NCI-H510A treated with DMSO at 0.1 percent for 48 hours (cell line): ENCODE measurements around the gene PPIL6.
"Not testable (repeated sequence)": the region's sequence is repeated elsewhere in the genome, so short reads cannot be mapped to it uniquely, and the experiment has no call there.

Experiments
- DNase-seq: peaks from one replicate; lab custom pipeline; 2025; lab: John Stamatoyannopoulos, UW

PPIL6 gene

DNA sequence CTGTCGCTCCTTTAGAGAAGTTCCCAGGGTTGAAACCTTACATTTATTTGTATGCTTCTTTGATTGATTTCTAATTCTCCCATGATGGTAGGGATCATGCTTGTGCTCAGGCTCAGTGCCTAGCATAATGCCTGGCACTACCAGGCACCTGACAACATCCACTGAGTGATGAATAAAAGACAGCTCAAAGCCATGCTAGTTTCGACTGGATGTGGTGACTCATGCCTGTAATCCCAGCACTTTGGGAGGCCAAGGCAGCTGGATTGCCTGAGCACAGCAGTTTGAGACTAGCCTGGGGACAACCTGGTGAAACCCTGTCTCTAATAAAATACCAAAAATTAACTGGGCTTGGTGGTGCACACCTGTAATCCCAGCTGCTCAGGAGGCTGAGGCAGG is 46.5 kb downstream of the PPIL6 start:
- no peak for DNase-seq

DNA sequence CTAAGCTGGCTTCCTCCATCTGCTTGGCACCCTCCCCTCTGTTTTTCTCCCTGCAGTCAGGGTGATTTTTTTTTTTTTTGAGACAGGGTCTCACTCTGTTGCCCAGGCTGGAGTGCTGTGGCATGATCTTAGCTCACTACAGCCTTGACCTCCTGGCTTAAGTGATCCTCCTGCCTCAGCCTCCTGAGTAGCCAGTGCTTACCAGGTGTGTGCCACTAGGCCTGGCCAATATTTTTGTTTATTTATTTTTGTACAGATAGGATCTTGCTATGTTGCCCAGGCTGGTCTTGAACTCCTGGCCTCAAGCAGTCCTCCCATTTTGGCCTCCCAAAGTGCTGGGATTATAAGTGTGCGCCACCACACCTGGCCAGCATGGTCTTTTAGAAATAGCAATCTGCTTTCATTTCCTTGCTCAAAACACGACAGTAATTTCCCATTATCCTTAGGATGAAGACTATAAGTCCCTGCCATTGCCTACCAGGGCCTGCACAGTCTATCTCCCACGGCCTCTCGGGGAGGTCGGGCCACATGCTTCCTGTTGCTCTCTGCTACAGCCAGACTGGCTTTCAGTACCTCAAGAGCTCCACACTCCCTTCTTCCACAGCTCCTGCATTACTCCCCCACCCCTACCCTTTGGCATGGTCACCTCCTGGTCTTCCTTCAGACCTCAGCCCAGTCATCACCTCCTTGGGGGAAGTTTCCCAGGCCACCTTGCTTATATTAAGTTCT is 47.1 kb downstream of the PPIL6 start:
- no peak for DNase-seq

DNA sequence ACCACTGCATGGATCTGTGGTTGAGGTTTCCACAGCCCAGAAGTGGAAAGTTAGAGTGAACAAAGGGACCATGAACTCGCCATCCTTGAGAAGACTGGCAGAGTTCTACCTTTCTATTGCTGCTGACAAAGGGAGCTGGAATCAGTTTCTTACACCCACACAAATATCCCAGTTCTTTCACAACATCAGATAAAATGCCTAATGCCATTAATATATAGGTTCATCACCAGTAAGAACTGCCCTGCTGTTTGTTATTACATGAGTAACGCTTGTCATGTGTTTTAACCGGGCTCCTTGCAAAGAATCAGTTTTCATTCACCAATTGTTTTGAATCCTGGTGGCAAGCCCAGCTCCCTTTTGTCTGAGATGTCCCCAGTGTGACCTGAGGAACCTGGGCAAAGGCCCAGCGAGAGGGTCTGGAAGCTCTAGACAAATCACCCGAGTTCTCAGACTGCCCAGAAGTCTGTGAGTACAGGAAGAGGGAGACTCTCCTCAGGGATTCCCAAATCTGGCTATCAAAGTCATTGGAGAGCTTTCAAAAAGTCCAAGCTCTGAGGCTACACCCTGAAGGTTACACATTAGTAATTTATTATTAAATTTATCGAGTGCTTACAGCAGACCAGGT is 50.7 kb downstream of the PPIL6 start:
- no peak for DNase-seq

DNA sequence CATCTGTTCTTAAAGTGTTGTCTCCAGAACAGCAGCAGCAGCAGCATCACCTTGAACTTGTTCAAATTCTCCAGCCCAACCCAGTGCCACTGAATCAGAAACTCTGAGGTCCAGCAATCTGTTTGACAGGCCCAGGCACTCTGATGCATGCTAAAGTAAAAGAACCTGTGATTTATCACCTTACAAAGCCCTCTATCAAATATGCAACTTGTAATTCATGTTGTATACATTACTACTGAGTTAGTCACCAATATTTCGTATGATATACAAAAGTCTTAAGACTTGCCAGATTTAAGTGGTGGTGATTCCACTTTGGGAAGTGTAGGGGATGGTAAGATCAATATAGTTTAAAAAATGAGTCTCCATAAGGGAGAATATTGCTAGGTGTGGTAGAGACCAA is 52.2 kb downstream of the PPIL6 start:
- DNase-seq: no peak

DNA sequence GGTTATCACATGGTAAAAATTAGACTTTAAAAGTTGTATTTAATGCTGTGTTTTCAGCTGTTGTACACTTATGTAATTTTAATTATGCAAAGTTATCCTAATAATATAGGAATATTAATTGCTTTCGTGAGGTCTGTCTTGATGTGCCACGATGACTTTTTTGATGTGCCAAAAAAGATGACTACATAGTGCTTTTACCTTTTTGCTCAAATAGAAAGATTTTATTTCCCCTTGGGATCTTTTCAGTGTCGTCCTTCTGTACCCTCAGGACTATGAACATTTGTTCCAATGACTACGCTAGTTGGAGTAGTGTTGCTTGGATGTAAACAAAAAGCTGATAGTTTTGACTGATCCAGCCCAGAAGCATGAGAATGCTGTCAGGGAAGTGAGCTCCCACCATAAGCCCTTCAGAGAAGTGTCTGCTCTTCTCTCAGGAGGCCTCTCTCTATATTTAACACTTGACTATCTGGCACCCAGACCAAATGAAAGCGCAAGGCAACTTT is 56.9 kb downstream of the PPIL6 start:
- DNase-seq: no peak

DNA sequence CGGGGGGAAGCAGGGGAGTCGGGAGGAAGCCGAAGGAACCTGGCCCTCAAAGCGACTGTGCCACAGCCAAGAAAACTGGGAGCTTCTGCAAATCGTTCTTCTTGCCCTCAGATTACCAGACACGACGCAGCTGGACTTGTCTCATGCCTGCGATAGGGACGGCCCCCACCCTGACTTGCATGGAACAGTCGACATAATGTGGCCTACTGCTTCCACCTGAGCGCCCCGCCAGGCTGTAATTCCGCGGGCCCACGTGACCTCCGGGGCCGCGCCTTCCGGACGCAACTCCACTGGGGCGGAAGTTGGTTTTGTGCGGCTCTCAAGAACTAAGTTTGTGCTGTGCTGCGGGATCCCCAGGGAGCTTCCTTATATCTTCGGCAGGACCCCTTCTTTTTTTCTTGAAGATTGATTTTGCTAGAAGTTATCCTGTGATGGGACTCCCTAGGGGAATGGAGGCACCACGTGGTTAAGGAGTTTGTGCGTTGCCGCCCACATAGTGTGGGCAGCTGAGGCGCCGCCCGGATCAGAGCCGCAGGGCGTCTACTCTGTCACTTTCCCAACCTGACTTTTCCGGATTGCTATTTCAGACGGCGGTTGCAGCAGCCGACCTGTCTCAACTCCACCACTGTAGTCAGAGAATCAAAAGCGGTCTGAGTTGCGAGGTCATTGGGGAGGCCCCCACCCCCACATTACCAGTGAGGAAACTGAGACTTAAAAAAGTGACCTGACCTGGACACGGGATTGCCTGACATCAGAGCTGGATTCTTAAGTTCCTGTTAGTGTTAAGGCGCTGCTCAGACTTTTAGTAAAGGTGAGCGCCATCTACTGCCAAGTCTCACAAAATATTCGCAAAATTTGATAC is 57.6 kb downstream of the PPIL6 start:
- peak; percentile 45 for DNase-seq

DNA sequence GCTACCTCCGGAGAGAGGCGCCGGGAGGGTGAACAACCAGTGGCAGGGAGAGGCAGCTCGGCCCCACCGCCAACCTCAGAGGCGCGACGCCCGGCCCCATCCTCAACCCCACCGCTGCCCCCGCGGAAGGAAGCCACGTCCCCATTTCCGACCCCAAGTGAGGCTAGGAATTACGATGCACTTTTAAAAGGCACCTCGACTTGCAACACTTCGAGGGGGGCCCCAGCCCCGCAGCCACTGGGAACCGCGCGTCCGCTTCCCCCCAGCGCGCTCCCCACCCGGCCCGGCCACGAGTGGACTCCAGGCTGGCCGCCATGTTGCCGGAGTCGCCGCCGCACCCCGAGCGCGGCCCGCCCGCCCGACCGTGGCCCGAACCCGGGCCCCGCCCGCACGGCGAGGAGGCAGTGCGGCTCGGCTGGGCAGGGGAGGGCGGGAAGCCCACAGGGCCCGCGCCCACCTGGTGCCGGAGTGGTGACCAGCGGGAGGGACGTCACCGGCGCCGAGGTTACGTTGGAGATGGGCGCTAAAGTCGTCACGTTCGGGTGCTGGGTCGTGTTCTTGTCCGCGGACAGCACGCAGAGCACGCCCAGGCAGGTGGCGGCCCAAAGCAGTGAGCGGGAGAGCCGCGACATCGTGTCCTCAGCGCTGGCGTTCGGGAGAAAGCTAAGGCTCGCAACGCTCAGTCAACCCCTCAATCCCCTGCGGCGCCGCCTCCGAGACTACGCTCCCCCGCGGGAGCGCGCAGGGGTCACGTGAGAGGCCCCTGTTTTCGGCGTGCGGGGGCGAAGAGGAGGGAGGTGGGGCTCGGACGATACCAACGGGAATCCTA is 58.5 kb downstream of the PPIL6 start, which contains the start of gene CD164:
Gene CD164, minus strand, starts transcription at position 721 of the 829 bp plus-strand sequence. Its CDS starts 89 bp downstream, at position 632.
- peak; percentile 32 for DNase-seq

DNA sequence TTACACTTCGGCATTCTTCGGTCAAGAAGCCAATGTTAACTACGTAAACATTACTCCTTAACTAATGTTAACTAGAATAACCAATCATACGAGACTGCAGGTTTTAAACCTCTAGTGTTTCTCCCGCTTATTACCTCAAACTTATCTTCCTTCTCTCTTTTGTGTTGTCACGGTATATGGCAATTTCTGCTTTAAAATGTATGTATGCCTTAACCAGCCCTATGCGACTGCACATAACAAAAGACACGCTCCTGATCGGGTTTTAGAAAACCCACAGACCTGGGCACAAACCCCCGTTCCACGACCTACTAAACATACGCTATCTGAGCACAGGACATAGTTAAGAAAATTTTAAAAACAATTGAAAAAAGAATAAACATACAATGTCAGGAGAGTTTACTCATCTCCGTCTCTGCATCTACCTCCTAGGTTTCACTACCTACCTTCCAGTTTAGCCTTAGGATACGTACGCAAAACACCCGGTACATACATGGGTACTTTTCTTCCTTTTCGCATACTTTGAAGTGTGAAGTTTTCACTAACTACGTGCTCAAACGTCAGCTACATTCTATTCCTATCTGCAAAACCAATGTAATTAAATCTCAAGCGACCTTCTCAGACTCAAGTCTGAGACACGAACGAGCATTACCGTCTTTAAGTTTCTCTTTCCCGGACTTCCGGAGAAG is 59.2 kb downstream of the PPIL6 start:
- DNase-seq: no peak

DNA sequence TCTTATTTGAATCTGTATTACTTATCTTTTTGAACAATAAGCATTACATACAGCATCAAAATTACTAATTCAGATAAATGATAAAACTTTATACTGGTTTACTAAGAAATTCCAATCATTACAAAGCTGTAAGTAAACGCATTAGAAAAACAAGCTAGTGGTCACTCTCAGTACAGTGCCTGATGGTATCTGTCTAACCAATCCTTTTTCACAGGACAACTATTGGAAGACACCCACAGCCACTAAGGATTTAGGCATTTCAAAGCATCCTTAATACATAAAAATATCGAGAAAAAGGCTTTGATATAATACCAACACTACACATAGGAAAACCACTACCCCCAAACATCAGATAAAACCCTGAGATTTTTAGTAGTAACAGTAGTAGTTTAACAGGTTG is 60.7 kb downstream of the PPIL6 start:
- DNase-seq: no peak

DNA sequence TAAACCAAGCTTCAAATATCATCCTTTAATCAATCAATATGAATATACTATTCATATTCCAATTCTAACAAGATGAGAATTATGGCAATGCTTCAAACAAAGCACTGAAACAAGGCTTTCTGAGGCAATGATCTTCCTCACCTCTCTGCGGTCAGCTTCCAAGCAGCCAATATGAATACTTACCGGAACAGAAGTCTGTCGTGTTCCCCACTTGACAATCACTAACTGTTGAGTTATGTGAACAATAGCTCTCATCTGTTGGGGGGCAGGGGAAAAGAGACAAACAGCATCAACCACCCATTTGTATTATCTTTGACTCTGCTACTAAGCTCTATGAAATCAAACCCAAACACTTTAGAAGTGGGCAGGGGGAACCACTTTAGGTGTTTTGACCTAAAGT is 62.7 kb downstream of the PPIL6 start:
- DNase-seq: no peak

DNA sequence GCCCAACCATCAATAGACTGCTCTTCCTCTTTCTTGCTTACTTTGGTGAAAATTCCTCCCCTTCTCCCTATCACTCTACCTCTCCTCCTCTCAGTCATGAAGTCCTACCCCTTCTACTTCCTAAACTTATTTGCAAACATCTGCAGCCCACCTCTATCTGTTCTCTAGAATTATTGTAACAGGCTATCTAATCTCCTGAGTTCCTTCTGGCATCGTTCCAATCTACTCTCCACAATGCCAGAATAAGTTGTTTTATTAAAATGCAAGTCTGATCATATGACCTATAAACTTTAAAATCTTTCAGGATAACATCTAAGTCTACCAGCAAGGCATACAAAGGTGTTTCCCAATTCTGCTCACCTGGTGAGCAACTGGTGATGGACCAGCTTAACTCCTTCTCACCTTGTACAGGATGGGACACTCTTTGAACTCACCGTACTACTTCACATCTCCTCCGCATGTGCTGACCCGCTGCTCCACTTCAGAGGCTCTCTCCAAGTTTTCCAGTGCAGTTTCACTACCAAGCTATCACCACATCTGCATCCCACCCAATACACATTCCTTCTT is 66.0 kb downstream of the PPIL6 start:
- DNase-seq: no peak

DNA sequence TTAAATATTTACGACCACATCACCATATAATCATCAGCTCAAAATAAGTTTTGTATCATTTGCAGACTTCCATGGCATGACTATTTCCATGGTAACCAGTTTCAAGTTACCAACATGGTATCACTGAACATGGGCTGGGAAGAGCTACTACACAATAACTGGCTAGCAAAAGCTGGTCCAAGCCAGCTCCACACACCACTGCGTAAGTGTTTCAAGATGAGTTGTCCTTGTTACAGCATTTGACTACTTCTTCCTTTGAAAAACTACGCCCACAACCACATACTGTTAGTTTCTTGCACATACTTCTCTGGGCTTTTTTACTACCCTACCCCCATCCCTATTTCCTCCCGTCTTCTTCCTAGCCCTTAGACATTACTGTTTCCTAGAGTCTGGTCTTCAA is 66.7 kb downstream of the PPIL6 start:
- no peak for DNase-seq

DNA sequence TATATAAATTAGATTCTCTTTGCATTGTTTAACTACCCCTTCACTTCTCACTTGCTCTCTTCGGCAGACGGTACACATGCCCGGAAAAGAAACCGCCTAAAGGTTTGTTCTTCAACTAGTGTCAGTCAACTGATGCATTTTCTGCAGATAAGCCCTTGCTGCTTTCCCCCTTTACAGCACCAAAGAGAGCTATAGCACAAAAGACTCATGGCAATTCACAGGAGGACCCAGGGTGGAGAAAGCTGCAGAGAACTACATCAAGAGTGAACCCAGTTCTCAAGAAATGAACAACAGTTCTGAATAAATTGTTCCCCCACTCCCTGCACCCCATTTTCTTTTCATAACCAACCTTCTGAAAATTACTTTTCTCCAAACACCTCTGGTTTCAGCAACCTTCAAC is 67.1 kb downstream of the PPIL6 start:
- no peak for DNase-seq

DNA sequence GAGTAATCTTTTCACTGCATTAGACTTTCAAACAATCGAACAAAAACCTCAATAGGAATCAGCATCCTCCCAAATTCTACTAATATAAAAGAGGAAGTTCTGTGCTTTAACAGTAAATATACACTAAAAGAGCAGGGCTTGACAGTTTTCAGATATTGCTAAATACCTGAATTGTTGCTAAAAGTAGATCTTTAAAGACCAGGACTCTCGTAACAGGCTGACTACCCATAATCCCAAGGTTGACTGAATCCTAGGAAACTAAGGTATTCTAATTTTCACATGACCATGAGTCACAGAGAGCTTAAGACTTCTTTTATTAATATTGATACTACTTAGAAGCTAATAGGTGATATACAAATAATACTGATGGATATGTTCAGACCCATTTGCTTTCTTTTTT is 68.3 kb downstream of the PPIL6 start:
- no peak for DNase-seq

DNA sequence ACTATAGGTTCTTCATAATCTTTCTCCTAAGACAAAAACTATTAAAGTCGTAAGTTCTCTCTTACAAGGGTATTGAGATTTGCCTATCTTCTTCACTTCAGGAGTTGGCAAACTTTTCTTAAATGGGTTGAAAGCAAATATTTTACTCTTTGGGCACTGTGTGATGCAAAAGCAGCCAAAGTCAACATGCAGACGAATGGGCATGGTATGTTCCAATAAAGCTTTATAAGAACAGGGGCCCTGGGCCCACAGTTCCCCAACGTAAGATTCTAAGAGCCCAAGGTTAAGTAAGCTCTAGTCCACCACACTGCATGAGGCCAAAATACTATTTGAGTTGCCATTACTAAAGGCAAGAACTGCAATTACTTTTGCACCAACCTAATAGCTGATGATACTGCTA is 69.6 kb downstream of the PPIL6 start:
- DNase-seq: no peak

DNA sequence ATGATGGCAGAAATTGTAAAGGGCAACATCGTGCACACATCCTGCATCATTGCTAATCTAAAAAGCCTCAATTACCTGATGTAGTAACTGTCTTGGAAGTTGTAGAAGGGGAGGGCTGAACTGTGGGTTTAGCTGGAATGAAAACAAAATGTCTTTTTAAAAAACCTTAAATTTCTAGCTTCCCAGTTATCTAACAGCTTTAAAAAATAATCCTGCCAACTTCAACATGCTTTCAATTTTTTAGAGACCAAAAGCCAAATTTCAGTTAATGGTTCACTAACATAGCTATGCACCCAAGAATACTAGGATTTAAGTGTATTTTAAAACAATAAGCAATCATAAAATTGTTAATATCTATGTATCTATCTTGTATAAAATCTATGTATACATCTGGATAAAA is 70.1 kb downstream of the PPIL6 start:
- DNase-seq: no peak

DNA sequence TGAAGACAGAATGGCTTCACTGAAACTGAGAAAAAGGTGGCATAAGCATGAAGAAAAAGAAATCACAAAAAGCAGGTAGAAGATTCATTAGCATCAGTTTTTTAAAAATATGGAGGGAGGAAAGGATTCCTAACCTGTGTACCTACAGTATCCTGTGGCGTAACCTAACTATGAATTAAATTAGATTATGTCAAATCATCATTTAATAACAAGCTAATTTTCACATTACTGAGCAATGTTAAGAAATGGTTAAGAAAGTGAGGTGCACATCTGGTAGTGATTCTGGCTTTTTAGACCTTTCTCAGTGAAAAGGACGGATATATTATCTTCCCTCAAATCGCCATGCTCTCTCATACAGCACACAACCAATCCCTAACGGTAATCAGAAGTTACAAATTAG is 70.7 kb downstream of the PPIL6 start:
- no peak for DNase-seq

DNA sequence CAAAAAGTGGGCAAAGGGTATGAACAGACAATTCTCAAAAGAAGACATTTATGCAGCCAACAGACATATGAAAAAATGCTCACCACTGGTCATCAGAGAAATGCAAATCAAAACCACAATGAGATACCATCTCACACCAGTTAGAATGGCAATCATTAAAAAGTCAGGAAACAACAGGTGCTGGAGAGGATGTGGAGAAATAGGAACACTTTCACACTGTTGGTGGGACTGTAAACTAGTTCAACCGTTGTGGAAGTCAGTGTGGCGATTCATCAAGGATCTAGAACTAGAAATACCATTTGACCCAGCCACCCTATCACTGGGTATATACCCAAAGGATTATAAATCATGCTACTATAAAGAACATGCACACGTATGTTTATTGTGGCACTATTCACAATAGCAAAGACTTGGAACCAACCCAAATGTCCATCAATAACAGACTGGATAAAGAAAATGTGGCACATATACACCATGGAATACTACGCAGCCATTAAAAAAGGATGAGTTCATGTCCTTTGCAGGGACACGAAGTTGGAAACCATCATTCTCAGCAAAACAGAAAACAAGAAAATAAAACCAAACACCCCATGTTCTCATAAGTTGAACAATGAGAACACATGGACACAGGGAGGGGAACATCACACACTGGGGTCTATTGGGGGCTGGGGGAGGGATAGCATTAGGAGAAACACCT is 75.9 kb downstream of the PPIL6 start:
- not testable (repeated sequence) for DNase-seq

DNA sequence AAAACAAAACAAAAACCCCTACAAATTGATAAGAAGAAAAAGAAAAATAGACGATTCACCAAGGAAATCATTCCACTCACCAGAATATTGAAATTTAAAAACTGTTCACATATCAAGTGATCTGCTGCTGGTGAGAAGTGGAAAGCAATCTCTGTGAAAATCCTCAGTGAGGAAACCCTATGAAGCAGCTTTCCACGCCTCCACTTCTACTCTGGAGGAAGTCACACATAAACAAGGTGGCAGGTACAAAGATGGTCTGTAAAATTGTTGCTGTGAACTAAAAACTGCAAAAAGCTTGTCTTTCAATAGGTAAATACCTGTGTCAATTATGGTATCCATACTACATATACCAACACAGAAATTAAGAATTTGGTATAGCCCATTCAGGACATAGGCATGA is 76.7 kb downstream of the PPIL6 start:
- no peak for DNase-seq
